Tibial nerve (tissue), 4 donors: Measurements from ENCODE around the gene KLRF2.
"Not testable (repeated sequence)": the region's sequence is repeated elsewhere in the genome, so short reads cannot be mapped to it uniquely, and the experiment has no call there.

Experiments used
- EP300 ChIP-seq, 2 donors: sonication (generic); formaldehyde crosslinking; IDR thresholded peaks; one replicate each; pipeline ENCODE4 v1.6.1; 2017; ENCODE audit warnings: antibody characterized with exemption in 2 of 2, mild to moderate bottlenecking in 1 of 2
- POLR2A ChIP-seq, 2 donors: fragments of 450-650 bp; IDR thresholded peaks; one replicate each; pipeline ENCODE4 v1.6.1; 2017; ENCODE audit warnings: antibody characterized with exemption in 2 of 2, mild to moderate bottlenecking in 2 of 2, moderate library complexity in 2 of 2
- TF ChIP-seq, protein P1 (sequence below), 5 experiments: fragments of 200-600 bp in 3 of 5; fragments of 450-650 bp in 2 of 5; sonication (generic) in 3 of 5; IDR thresholded peaks; one replicate each; pipeline ENCODE4 v1.5.1; 2016 to 2019; ENCODE audit warnings: antibody characterized with exemption in 5 of 5, mild to moderate bottlenecking in 3 of 5, moderate library complexity in 2 of 5

DNA sequence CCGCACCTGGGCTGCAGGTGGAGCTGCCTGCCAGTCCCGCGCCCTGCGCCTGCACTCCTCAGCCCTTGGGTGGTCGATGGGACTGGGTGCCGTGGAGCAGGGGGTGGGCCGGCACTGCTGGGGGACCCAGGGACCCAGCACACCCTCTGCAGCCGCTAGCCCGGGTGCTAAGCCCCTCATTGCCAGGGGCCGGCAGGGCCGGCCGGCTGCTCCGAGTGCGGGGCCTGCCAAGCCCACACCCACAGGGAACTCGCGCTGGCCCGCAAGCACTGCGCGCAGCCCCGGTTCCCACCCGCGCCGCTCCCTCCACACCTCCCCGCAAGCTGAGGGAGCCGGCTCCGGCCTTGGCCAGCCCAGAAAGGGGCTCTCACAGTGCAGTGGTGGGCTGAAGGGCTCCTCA, 5.2 kb upstream of the KLRF2 start:
- TF ChIP-seq, protein P1, sequence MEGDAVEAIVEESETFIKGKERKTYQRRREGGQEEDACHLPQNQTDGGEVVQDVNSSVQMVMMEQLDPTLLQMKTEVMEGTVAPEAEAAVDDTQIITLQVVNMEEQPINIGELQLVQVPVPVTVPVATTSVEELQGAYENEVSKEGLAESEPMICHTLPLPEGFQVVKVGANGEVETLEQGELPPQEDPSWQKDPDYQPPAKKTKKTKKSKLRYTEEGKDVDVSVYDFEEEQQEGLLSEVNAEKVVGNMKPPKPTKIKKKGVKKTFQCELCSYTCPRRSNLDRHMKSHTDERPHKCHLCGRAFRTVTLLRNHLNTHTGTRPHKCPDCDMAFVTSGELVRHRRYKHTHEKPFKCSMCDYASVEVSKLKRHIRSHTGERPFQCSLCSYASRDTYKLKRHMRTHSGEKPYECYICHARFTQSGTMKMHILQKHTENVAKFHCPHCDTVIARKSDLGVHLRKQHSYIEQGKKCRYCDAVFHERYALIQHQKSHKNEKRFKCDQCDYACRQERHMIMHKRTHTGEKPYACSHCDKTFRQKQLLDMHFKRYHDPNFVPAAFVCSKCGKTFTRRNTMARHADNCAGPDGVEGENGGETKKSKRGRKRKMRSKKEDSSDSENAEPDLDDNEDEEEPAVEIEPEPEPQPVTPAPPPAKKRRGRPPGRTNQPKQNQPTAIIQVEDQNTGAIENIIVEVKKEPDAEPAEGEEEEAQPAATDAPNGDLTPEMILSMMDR (IDR thresholded peaks at IDR 0.05), result not testable (repeated sequence)
- TF ChIP-seq POLR2A, EP300 (IDR thresholded peaks at IDR 0.05): not testable (repeated sequence)
